Measurements from ENCODE around the gene SHKBP1.

GRCh38 chr19:40581531-40581930, 4.9 kb downstream of the SHKBP1 start:
- TF ChIP-seq EZH2 (IDR thresholded peaks at IDR 0.05; ENCODE audit: insufficient read depth, poor library complexity, severe bottlenecking) (no peak), EZH2phosphoT487 (IDR thresholded peaks at IDR 0.05; ENCODE audit: insufficient read depth, low read depth) (no peak)

Measured in GM23248 (cell line).